ENCODE results near the gene TPT1.
"Not testable (repeated sequence)": the region's sequence is repeated elsewhere in the genome, so short reads cannot be mapped to it uniquely, and the experiment has no call there.

The TPT1 gene

GRCh38 chr13:45316338-45316737 is 24.6 kb downstream of the TPT1 start:
- peaks cover 3 to 9% of the 10 kb centered on the region in 2 donors for H3K4me1 Mint-ChIP-seq
- no peaks in the 10 kb centered on the region for H3K36me3 Mint-ChIP-seq
- H3K27me3 Mint-ChIP-seq, result peaks cover 6% of the 10 kb centered on the region in 2 donors
- no peak for DNase-seq
- no peak for ATAC-seq (replicated peaks)
- H3K9me3 Mint-ChIP-seq, result no peaks in the 10 kb centered on the region
- H3K27ac Mint-ChIP-seq, result no peak overlapping the region
- H3K4me3 Mint-ChIP-seq, result no peak overlapping the region

GRCh38 chr13:45315520-45316167 is 25.3 kb downstream of the TPT1 start:
- H3K4me3 Mint-ChIP-seq, result no peak overlapping the region
- no peaks in the 10 kb centered on the region for H3K36me3 Mint-ChIP-seq
- H3K4me1 Mint-ChIP-seq, result peaks cover 7 to 16% of the 10 kb centered on the region in 2 donors
- no peak for ATAC-seq (replicated peaks)
- DNase-seq, result no peak
- H3K27ac Mint-ChIP-seq, result no peak overlapping the region
- no peaks in the 10 kb centered on the region for H3K9me3 Mint-ChIP-seq
- H3K27me3 Mint-ChIP-seq, result peaks cover 12 to 13% of the 10 kb centered on the region in 2 donors

- ATAC-seq (replicated peaks), result no peak
- Mint-ChIP-seq H3K36me3 (no peaks in the 10 kb centered on the region), H3K4me1 (peaks cover 8 to 13% of the 10 kb centered on the region in 2 donors), H3K27ac (no peak overlapping the region), H3K4me3 (no peak overlapping the region), H3K9me3 (no peaks in the 10 kb centered on the region), H3K27me3 (peaks cover 16 to 17% of the 10 kb centered on the region in 2 donors)
- DNase-seq, result no peak
Observed at GRCh38 chr13:45314822-45315221, 26.2 kb downstream of the TPT1 start.

GRCh38 chr13:45310341-45311131 is 30.4 kb downstream of the TPT1 start:
- ATAC-seq (replicated peaks) (peak in 1 of 2 donors; percentile 48), DNase-seq (no peak)
- Mint-ChIP-seq H3K4me1 (peaks cover 11 to 19% of the 10 kb centered on the region in 2 donors), H3K4me3 (peak overlapping the region; percentile 66 to 84), H3K36me3 (no peaks in the 10 kb centered on the region), H3K9me3 (no peaks in the 10 kb centered on the region), H3K27me3 (peaks cover 22% of the 10 kb centered on the region in 2 donors), H3K27ac (no peak overlapping the region)

- Mint-ChIP-seq H3K36me3 (no peaks in the 10 kb centered on the region), H3K27me3 (peaks cover 17 to 21% of the 10 kb centered on the region in 2 donors)
- ATAC-seq (replicated peaks), result no peak
Observed at GRCh38 chr13:45306966-45307365, 34.0 kb downstream of the TPT1 start.

GRCh38 chr13:45305079-45305478 is 35.9 kb downstream of the TPT1 start:
- Mint-ChIP-seq H3K36me3 (no peaks in the 10 kb centered on the region), H3K4me1 (peaks cover 4 to 6% of the 10 kb centered on the region in 2 donors), H3K27me3 (peaks cover 4 to 6% of the 10 kb centered on the region in 2 donors), H3K9me3 (no peaks in the 10 kb centered on the region), H3K27ac (no peak overlapping the region), H3K4me3 (no peak overlapping the region)
- DNase-seq (no peak), ATAC-seq (replicated peaks) (no peak)

More at GRCh38 chr13:45306966-45307365, 34.0 kb downstream of the TPT1 start:
- peaks cover 11 to 19% of the 10 kb centered on the region in 2 donors for H3K4me1 Mint-ChIP-seq
- no peak overlapping the region for H3K4me3 Mint-ChIP-seq
- no peak overlapping the region for H3K27ac Mint-ChIP-seq
- H3K9me3 Mint-ChIP-seq, result no peaks in the 10 kb centered on the region
- no peak for DNase-seq

- H3K36me3 Mint-ChIP-seq, result no peaks in the 10 kb centered on the region
- no peaks in the 10 kb centered on the region for H3K4me1 Mint-ChIP-seq
- no peak for DNase-seq
- H3K4me3 Mint-ChIP-seq, result no peak overlapping the region
- peak overlapping the region; percentile 32 for H3K27ac Mint-ChIP-seq
- H3K9me3 Mint-ChIP-seq, result no peaks in the 10 kb centered on the region
- no peak for ATAC-seq (replicated peaks)
- peaks cover 0 to 6% of the 10 kb centered on the region in 2 donors for H3K27me3 Mint-ChIP-seq
Observed at GRCh38 chr13:45303866-45304265, 37.1 kb downstream of the TPT1 start.

GRCh38 chr13:45303026-45303425 is 38.0 kb downstream of the TPT1 start:
- ATAC-seq (replicated peaks), result no peak
- no peak for DNase-seq
- H3K9me3 Mint-ChIP-seq, result no peaks in the 10 kb centered on the region
- no peak overlapping the region for H3K4me3 Mint-ChIP-seq
- H3K27ac Mint-ChIP-seq, result no peak overlapping the region
- H3K36me3 Mint-ChIP-seq, result peaks cover 0 to 2% of the 10 kb centered on the region in 2 donors
- peaks cover 0 to 6% of the 10 kb centered on the region in 2 donors for H3K27me3 Mint-ChIP-seq
- H3K4me1 Mint-ChIP-seq, result peaks cover 4 to 7% of the 10 kb centered on the region in 2 donors

GRCh38 chr13:45302507-45302906 is 38.5 kb downstream of the TPT1 start:
- DNase-seq, result no peak
- no peak overlapping the region for H3K27ac Mint-ChIP-seq
- peaks cover 5 to 7% of the 10 kb centered on the region in 2 donors for H3K36me3 Mint-ChIP-seq
- H3K27me3 Mint-ChIP-seq, result peaks cover 0 to 6% of the 10 kb centered on the region in 2 donors
- H3K4me3 Mint-ChIP-seq, result no peak overlapping the region
- peaks cover 9 to 12% of the 10 kb centered on the region in 2 donors for H3K4me1 Mint-ChIP-seq
- no peak for ATAC-seq (replicated peaks)
- no peaks in the 10 kb centered on the region for H3K9me3 Mint-ChIP-seq

- H3K36me3 Mint-ChIP-seq, result peaks cover 9 to 15% of the 10 kb centered on the region in 2 donors
- H3K4me1 Mint-ChIP-seq, result peaks cover 16 to 19% of the 10 kb centered on the region in 2 donors
- H3K4me3 Mint-ChIP-seq, result no peak overlapping the region
Observed at GRCh38 chr13:45301263-45301662, 39.7 kb downstream of the TPT1 start.

GRCh38 chr13:45300190-45300985 is 40.6 kb downstream of the TPT1 start:
- H3K27ac Mint-ChIP-seq, result no peak overlapping the region
- DNase-seq (no peak), ATAC-seq (replicated peaks) (no peak)
- H3K9me3 Mint-ChIP-seq, result no peaks in the 10 kb centered on the region
- peaks cover 9 to 15% of the 10 kb centered on the region in 2 donors for H3K36me3 Mint-ChIP-seq
- no peaks in the 10 kb centered on the region for H3K27me3 Mint-ChIP-seq
- H3K4me1 Mint-ChIP-seq, result peaks cover 19 to 28% of the 10 kb centered on the region in 2 donors
- no peak overlapping the region for H3K4me3 Mint-ChIP-seq

More at GRCh38 chr13:45301263-45301662, 39.7 kb downstream of the TPT1 start:
- DNase-seq (no peak), ATAC-seq (replicated peaks) (no peak)
- H3K27ac Mint-ChIP-seq, result no peak overlapping the region
- no peaks in the 10 kb centered on the region for H3K27me3 Mint-ChIP-seq
- no peaks in the 10 kb centered on the region for H3K9me3 Mint-ChIP-seq

GRCh38 chr13:45299194-45299593 is 41.8 kb downstream of the TPT1 start:
- H3K36me3 Mint-ChIP-seq, result peaks cover 9 to 15% of the 10 kb centered on the region in 2 donors
- no peaks in the 10 kb centered on the region for H3K9me3 Mint-ChIP-seq
- peaks cover 21 to 33% of the 10 kb centered on the region in 2 donors for H3K4me1 Mint-ChIP-seq
- DNase-seq (no peak), ATAC-seq (replicated peaks) (no peak)
- H3K27ac Mint-ChIP-seq, result no peak overlapping the region
- no peak overlapping the region for H3K4me3 Mint-ChIP-seq
- no peaks in the 10 kb centered on the region for H3K27me3 Mint-ChIP-seq

- Mint-ChIP-seq H3K36me3 (peaks cover 9 to 15% of the 10 kb centered on the region in 2 donors), H3K4me1 (peaks cover 21 to 33% of the 10 kb centered on the region in 2 donors), H3K27ac (peak overlapping the region; percentile 10)
- not testable (repeated sequence) for DNase-seq; H3K4me3 Mint-ChIP-seq; H3K9me3 Mint-ChIP-seq; H3K27me3 Mint-ChIP-seq; ATAC-seq (replicated peaks)
Observed at GRCh38 chr13:45298550-45298949, 42.4 kb downstream of the TPT1 start.

GRCh38 chr13:45298206-45298505 is 42.8 kb downstream of the TPT1 start:
- Mint-ChIP-seq H3K36me3 (peaks cover 9 to 15% of the 10 kb centered on the region in 2 donors), H3K9me3 (no peaks in the 10 kb centered on the region), H3K4me1 (peaks cover 21 to 33% of the 10 kb centered on the region in 2 donors), H3K4me3 (no peak overlapping the region), H3K27me3 (no peaks in the 10 kb centered on the region), H3K27ac (peak overlapping the region; percentile 10)
- ATAC-seq (replicated peaks) (no peak), DNase-seq (no peak)

Measured in stimulated activated naive B cell treated with anti-CD40 and anti-IgM and Interleukin-4, amounts not matched to agents 10 μg/mL and 1 μg/mL and 100 μg/mL, for 72 hours (primary cell).